ENCODE data around the gene ASB6.

GRCh38 chr9:129643706-129644105, 1.8 kb upstream of the ASB6 start:
- TF ChIP-seq CTCF (IDR thresholded peaks at IDR 0.05) (no peak), POLR2A (IDR thresholded peaks at IDR 0.05) (no peak)

Measured in thyroid gland (tissue), 4 donors.